Transverse colon (tissue), 4 donors: ENCODE data around the gene MCCC1.

Experiments
- EP300 ChIP-seq: sonication (generic); formaldehyde crosslinking; IDR thresholded peaks from one replicate; pipeline ENCODE4 v1.6.1; 2017; ENCODE audit warnings: antibody characterized with exemption, low read depth
- POLR2A ChIP-seq: fragments of 450-650 bp; IDR thresholded peaks from one replicate; pipeline ENCODE4 v1.6.1; 2016; ENCODE audit warnings: antibody characterized with exemption, mild to moderate bottlenecking, moderate library complexity
- POLR2AphosphoS5 ChIP-seq, 3 donors: sonication (generic); formaldehyde crosslinking; IDR thresholded peaks; one replicate each; pipeline ENCODE4 v1.6.1; 2016; ENCODE audit warnings: antibody characterized with exemption in 3 of 3
- TF ChIP-seq, protein P1 (sequence below), 5 experiments: fragments of 200-600 bp in 3 of 5; fragments of 450-650 bp in 2 of 5; sonication (generic) in 3 of 5; IDR thresholded peaks; 1 replicate in 2 of 5; 2 replicates in 3 of 5; pipeline ENCODE4 v1.5.1; 2016 to 2017; ENCODE audit warnings: antibody characterized with exemption in 5 of 5, inconsistent platforms in 3 of 5, mild to moderate bottlenecking in 2 of 5, moderate library complexity in 1 of 5

DNA sequence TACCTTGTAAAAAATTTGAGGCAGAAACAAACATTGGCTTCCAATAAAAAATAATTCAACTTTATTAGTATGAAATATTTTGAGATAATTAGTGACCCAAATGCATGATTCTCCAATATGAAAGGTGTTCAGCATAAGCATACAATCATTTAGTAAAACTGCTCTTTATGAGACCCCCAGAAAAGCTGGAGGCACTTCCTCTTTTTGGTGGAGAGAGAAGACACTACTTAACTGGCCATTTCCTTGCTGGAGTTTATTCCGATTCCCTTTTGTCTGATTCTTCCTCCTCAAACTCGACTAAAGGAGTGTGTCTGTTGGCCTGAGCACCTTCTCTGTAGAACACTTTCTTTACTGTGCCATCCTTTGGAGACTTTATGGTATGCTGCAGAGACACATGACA is 84.1 kb downstream of the MCCC1 start:
- TF ChIP-seq, protein P1, sequence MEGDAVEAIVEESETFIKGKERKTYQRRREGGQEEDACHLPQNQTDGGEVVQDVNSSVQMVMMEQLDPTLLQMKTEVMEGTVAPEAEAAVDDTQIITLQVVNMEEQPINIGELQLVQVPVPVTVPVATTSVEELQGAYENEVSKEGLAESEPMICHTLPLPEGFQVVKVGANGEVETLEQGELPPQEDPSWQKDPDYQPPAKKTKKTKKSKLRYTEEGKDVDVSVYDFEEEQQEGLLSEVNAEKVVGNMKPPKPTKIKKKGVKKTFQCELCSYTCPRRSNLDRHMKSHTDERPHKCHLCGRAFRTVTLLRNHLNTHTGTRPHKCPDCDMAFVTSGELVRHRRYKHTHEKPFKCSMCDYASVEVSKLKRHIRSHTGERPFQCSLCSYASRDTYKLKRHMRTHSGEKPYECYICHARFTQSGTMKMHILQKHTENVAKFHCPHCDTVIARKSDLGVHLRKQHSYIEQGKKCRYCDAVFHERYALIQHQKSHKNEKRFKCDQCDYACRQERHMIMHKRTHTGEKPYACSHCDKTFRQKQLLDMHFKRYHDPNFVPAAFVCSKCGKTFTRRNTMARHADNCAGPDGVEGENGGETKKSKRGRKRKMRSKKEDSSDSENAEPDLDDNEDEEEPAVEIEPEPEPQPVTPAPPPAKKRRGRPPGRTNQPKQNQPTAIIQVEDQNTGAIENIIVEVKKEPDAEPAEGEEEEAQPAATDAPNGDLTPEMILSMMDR (IDR thresholded peaks at IDR 0.05) = no peak
- TF ChIP-seq POLR2A (no peak), EP300 (no peak), POLR2AphosphoS5 (IDR thresholded peaks at IDR 0.05) (no peak)
